ENCODE measurements around the gene CHCHD3.

- TF ChIP-seq CTCF (IDR thresholded peaks at IDR 0.05; ENCODE audit: low read depth, low read length) = peak; percentile 24; the same call in 1 of the 2 replicates
- no peak for TF ChIP-seq EZH2phosphoT487 (IDR thresholded peaks at IDR 0.05; ENCODE audit: low read depth)
Observed at GRCh38 chr7:132899833-132900232, 182.1 kb downstream of the CHCHD3 start.
